HL-60 (cell line): Measurements from ENCODE around the gene DAPK3.
A peak's percentile ranks its signal among the peaks of the same experiment; 100 is the strongest.
"Not testable (repeated sequence)": the region's sequence is repeated elsewhere in the genome, so short reads cannot be mapped to it uniquely, and the experiment has no call there.

Experiments
- DNase-seq, 2 experiments: peaks; one replicate each; pipeline ENCODE4 v3.0.0-alpha.2; 2010 to 2020; ENCODE audit warnings: low read depth in 1 of 2, low spot score in 1 of 2
- H3K27ac ChIP-seq: fragments of 250-450 bp; sonication (Bioruptor Pico); replicated peaks from 2 replicates; pipeline ENCODE4 v1.5.1; 2020; ENCODE audit warnings: mild to moderate bottlenecking, moderate library complexity
- H3K27me3 ChIP-seq: fragments of 250-450 bp; sonication (Bioruptor Pico); 2 replicates; pipeline ENCODE4 v1.5.1; 2021; ENCODE audit warnings: mild to moderate bottlenecking, moderate library complexity; ENCODE audit not compliant: insufficient read depth, poor library complexity, severe bottlenecking
- H3K4me3 ChIP-seq: replicated peaks from 2 replicates; pipeline ENCODE4 v1.5.1; 2011; ENCODE audit warnings: mild to moderate bottlenecking, control low read depth, low read length; ENCODE audit not compliant: insufficient read depth
- GABPA ChIP-seq: IDR thresholded peaks from 2 replicates; pipeline ENCODE4 v1.6.1; 2012; ENCODE audit warnings: low read depth
- POLR2AphosphoS5 ChIP-seq: IDR thresholded peaks from 2 replicates; pipeline ENCODE4 v1.6.1; 2012; ENCODE audit warnings: low read depth
- SPI1 ChIP-seq: IDR thresholded peaks from 2 replicates; pipeline ENCODE4 v1.6.1; 2012; ENCODE audit warnings: low read depth, mild to moderate bottlenecking, borderline replicate concordance
- TF ChIP-seq, protein P1 (sequence below): IDR thresholded peaks from one replicate; pipeline ENCODE4 v1.5.1; 2011; ENCODE audit warnings: low read length, control low read depth, inconsistent platforms; ENCODE audit not compliant: insufficient read depth
- TF ChIP-seq, protein P2 (sequence below): IDR thresholded peaks from 2 replicates; pipeline ENCODE4 v1.6.1; 2012; ENCODE audit warnings: low read depth; ENCODE audit not compliant: insufficient replicate concordance

DAPK3 gene

DNA sequence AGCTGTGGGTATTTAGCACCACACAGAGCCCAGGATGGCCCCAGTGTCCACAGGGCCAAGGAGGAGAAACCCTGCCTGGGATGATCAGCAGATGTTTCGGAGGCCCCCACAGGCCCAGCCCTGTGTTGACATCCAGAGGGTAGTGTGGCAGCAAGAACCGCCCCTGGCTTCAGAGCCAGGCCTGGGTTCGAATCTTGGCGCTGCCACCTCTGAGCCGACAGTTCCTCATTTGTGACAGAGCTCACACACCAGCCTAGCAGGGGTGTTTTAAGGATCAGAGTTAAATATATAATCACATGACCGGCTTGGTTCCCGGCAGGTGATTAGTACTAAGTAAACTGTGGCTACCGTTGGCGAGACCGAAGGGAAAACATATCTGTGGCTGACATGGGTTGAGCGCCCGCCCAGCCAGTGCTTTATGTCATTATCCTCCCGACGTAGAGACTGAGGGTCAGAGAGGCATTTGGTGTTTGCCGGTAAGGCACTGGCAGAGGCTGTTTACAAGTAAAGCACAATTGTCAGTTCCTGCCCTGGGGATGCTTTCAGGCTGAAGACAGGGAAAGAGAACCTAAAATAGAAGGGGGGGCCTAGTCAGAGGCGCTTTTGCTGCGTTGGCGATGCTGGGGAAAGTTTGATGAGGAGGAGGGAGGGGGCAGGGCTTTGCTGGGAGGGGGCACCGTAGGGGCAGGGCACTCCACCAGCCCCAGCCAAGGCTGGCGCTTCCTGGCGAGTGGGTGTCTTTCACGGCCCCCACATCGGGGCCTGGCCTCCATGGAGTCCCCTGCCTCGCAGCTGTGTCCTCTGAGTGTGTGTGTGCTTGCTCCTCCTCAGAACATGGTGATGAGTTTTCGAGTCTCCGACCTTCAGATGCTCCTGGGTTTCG, 41.4 kb upstream of the DAPK3 start:
- Histone ChIP-seq H3K27ac (no peak overlapping the region), H3K4me3 (no peak overlapping the region), H3K27me3 (no peaks in the 10 kb centered on the region)
- TF ChIP-seq, protein P1, sequence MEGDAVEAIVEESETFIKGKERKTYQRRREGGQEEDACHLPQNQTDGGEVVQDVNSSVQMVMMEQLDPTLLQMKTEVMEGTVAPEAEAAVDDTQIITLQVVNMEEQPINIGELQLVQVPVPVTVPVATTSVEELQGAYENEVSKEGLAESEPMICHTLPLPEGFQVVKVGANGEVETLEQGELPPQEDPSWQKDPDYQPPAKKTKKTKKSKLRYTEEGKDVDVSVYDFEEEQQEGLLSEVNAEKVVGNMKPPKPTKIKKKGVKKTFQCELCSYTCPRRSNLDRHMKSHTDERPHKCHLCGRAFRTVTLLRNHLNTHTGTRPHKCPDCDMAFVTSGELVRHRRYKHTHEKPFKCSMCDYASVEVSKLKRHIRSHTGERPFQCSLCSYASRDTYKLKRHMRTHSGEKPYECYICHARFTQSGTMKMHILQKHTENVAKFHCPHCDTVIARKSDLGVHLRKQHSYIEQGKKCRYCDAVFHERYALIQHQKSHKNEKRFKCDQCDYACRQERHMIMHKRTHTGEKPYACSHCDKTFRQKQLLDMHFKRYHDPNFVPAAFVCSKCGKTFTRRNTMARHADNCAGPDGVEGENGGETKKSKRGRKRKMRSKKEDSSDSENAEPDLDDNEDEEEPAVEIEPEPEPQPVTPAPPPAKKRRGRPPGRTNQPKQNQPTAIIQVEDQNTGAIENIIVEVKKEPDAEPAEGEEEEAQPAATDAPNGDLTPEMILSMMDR = no peak
- peak; percentile 51; the same call in 1 of the 2 replicates for TF ChIP-seq SPI1
- DNase-seq = no peak

DNA sequence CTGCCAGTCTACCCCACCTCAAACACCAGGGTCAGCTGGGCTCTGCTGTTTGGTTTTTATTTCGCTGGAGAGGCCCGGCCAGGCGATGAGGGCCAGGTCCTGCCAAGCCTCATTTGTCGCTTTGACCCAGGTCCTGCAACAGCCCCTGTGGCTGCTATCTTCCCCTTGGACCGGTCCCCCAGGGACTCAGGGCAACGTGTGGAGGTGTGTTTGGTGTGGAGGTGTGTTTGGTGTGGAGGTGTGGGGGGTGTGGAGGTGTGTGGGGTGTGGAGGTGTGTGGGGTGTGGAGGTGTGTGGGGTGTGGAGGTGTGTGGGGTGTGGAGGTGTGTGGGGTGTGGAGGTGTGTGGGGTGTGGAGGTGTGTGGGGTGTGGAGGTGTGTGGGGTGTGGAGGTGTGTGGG, 40.5 kb upstream of the DAPK3 start:
- not testable (repeated sequence) for H3K27ac ChIP-seq, DNase-seq, H3K27me3 ChIP-seq, H3K4me3 ChIP-seq

DNA sequence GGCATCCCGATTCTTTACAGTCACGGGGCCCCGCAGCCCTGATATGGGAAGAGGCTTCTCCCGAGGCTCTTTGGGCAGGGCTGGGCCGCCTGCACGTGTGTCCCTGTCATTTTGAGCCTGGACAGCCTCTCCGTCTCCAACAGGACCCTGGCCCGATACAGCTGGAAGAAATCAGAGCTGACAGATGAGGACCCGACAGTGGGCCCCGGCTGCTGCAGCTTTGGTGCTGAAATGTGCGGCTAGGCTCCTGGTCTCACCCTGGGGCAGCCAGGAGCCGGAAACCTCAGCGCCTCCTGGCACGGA, 39.9 kb upstream of the DAPK3 start:
- no peaks in the 10 kb centered on the region for H3K27me3 ChIP-seq
- no peak overlapping the region for H3K4me3 ChIP-seq
- no peak overlapping the region for H3K27ac ChIP-seq
- TF ChIP-seq, protein P2, sequence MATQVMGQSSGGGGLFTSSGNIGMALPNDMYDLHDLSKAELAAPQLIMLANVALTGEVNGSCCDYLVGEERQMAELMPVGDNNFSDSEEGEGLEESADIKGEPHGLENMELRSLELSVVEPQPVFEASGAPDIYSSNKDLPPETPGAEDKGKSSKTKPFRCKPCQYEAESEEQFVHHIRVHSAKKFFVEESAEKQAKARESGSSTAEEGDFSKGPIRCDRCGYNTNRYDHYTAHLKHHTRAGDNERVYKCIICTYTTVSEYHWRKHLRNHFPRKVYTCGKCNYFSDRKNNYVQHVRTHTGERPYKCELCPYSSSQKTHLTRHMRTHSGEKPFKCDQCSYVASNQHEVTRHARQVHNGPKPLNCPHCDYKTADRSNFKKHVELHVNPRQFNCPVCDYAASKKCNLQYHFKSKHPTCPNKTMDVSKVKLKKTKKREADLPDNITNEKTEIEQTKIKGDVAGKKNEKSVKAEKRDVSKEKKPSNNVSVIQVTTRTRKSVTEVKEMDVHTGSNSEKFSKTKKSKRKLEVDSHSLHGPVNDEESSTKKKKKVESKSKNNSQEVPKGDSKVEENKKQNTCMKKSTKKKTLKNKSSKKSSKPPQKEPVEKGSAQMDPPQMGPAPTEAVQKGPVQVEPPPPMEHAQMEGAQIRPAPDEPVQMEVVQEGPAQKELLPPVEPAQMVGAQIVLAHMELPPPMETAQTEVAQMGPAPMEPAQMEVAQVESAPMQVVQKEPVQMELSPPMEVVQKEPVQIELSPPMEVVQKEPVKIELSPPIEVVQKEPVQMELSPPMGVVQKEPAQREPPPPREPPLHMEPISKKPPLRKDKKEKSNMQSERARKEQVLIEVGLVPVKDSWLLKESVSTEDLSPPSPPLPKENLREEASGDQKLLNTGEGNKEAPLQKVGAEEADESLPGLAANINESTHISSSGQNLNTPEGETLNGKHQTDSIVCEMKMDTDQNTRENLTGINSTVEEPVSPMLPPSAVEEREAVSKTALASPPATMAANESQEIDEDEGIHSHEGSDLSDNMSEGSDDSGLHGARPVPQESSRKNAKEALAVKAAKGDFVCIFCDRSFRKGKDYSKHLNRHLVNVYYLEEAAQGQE = no peak
- TF ChIP-seq GABPA (no peak), SPI1 (no peak), POLR2AphosphoS5 (no peak)
- TF ChIP-seq, protein P1 = no peak
- DNase-seq = no peak

DNA sequence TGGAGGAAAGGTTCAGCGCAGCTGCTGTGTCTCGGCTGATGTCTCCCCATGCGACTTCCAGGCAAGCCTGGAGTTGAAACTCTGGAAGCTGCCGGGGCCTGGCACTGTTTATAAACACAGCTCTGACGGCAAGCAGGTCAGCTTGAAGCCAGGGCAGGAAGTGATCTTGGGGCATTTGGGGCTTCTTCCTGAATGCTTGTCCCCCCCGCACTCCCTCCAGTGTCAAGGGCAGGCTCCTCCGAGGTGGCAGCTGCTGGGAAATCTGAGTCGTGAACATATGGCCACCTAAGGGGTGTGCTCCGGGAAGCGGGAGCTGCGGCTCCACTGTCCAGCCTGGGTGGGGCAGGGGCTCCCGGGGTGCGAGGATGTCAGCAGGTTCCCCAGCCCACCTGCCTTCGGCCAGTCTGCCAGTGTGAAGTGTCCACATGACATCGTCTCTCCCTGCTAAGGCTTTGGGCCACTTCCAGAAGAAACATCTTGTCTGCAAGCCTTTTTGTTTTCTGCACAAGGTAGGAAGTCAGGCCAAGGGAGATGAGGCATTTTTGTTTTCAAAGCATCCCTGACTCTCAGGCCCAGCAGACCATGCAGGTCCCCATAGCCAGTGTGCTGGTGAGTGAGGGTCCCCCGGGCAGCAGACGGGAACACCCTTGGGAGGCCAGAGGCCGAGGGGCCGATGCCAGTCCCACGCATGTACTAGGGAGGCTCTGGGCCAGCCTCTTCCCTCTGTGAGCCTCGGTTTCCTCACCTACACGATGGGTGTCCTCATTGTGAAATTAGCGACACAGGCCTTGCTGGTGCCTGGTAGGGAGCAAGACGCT, 39.3 kb upstream of the DAPK3 start:
- Histone ChIP-seq H3K27me3 (no peaks in the 10 kb centered on the region), H3K4me3 (no peak overlapping the region), H3K27ac (no peak overlapping the region)
- DNase-seq = no peak
- TF ChIP-seq GABPA (no peak), POLR2AphosphoS5 (no peak), SPI1 (no peak)
- TF ChIP-seq, protein P1 = no peak
- TF ChIP-seq, protein P2 = no peak
